Thyroid gland (tissue), 4 donors: ENCODE results near the gene ZNF677.
"Not testable (repeated sequence)": the region's sequence is repeated elsewhere in the genome, so short reads cannot be mapped to it uniquely, and the experiment has no call there.

ENCODE experiments used
- POLR2A ChIP-seq, 2 donors: fragments of 450-650 bp; IDR thresholded peaks; one replicate each; pipeline ENCODE4 v1.6.1; 2017; ENCODE audit warnings: antibody characterized with exemption in 2 of 2, mild to moderate bottlenecking in 2 of 2, moderate library complexity in 1 of 2
- TF ChIP-seq, protein P1 (sequence below), 6 experiments: fragments of 200-600 bp in 3 of 6; fragments of 450-650 bp in 3 of 6; sonication (generic) in 3 of 6; IDR thresholded peaks; one replicate each; pipeline ENCODE4 v1.5.1; 2016 to 2019; ENCODE audit warnings: antibody characterized with exemption in 6 of 6, mild to moderate bottlenecking in 2 of 6, inconsistent platforms in 1 of 6, moderate library complexity in 1 of 6

DNA sequence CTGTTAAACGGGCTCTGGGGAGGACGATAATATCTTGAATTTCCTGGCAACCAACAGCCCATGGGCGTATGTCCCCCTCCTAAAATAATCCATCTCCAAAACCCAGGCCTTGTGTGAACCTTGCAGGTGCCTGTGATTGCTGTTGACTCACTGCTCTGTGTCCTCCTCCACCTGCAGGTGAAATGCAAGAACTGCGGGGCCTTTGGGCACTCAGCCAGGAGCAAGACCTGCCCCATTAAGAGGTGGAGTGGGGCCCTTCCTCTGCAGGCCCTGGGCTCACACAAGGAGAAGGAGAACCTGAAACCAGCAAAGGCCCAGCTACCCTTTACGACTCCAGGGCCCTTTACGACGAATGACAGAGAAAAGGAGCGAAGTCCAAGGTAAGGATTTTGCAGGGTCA is 27.3 kb upstream of the ZNF677 start:
- TF ChIP-seq, protein P1, sequence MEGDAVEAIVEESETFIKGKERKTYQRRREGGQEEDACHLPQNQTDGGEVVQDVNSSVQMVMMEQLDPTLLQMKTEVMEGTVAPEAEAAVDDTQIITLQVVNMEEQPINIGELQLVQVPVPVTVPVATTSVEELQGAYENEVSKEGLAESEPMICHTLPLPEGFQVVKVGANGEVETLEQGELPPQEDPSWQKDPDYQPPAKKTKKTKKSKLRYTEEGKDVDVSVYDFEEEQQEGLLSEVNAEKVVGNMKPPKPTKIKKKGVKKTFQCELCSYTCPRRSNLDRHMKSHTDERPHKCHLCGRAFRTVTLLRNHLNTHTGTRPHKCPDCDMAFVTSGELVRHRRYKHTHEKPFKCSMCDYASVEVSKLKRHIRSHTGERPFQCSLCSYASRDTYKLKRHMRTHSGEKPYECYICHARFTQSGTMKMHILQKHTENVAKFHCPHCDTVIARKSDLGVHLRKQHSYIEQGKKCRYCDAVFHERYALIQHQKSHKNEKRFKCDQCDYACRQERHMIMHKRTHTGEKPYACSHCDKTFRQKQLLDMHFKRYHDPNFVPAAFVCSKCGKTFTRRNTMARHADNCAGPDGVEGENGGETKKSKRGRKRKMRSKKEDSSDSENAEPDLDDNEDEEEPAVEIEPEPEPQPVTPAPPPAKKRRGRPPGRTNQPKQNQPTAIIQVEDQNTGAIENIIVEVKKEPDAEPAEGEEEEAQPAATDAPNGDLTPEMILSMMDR (IDR thresholded peaks at IDR 0.05) = not testable (repeated sequence)
- not testable (repeated sequence) for TF ChIP-seq POLR2A (IDR thresholded peaks at IDR 0.05)
